ENCODE data around the gene CLCN7.
"Not testable (repeated sequence)": the region's sequence is repeated elsewhere in the genome, so short reads cannot be mapped to it uniquely, and the experiment has no call there.

Gene CLCN7

DNA sequence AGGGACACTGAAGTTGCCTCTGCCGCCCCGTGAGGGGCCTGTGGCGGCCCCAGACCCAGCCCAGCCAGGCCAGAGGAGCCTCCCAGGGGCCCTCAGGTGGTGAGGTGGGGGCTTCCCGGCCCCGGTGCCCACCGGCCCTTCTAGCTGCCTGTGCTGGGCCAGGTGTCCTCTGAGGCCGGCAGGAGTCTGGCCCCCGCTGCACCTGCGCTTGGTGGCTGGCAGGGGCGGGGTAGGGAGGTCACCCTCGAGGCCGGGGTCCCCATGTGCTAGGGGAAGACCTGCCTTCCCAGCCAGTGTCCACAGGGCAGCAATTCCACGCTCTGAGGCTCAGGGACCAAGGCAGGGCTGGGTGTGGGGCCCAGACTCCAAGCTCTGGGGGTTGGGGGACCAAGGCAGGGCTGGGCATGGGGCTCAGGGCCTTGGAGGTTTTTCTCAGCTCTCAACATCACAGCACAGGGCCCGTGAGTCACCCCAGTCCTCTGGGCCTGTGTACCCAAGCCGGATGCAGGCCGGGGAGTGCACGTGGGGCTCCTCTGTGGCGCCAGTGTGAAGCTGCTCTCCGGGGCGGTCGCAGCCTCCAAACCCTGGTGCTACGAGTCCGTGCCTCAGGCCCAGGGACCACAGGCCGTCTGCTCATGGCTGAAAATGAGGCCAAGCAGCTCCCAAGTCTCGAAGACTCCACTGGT lies 29.2 kb downstream of the CLCN7 start:
- H3K27ac ChIP-seq (ENCODE audit: low read depth in 2 of 2, low read length in 2 of 2): no peak overlapping the region
- H3K9me3 ChIP-seq (ENCODE audit: control insufficient read depth in 2 of 2, low read length in 2 of 2): no peaks in the 10 kb centered on the region
- peaks cover 12 to 14% of the 10 kb centered on the region in 2 donors for H3K36me3 ChIP-seq (ENCODE audit: control insufficient read depth in 2 of 2, insufficient read depth in 2 of 2, low read length in 2 of 2)
- H3K9ac ChIP-seq (ENCODE audit: low read depth in 1 of 2, low read length in 2 of 2): no peak overlapping the region
- H3K27me3 ChIP-seq (ENCODE audit: control insufficient read depth in 2 of 2, insufficient read depth in 2 of 2, low read length in 2 of 2): no peaks in the 10 kb centered on the region
- no peak overlapping the region for H3K4me3 ChIP-seq (ENCODE audit: low read length in 2 of 2)
- no peaks in the 10 kb centered on the region for H3K4me1 ChIP-seq (ENCODE audit: control insufficient read depth in 2 of 2, insufficient read depth in 2 of 2, low read length in 2 of 2)

- H3K4me3 ChIP-seq (ENCODE audit: low read length in 2 of 2): no peak overlapping the region
- no peak overlapping the region for H3K27ac ChIP-seq (ENCODE audit: low read depth in 2 of 2, low read length in 2 of 2)
- no peaks in the 10 kb centered on the region for H3K9me3 ChIP-seq (ENCODE audit: control insufficient read depth in 2 of 2, low read length in 2 of 2)
- H3K9ac ChIP-seq (ENCODE audit: low read depth in 1 of 2, low read length in 2 of 2): no peak overlapping the region
- peaks cover 10 to 14% of the 10 kb centered on the region in 2 donors for H3K36me3 ChIP-seq (ENCODE audit: control insufficient read depth in 2 of 2, insufficient read depth in 2 of 2, low read length in 2 of 2)
- no peaks in the 10 kb centered on the region for H3K4me1 ChIP-seq (ENCODE audit: control insufficient read depth in 2 of 2, insufficient read depth in 2 of 2, low read length in 2 of 2)
- no peaks in the 10 kb centered on the region for H3K27me3 ChIP-seq (ENCODE audit: control insufficient read depth in 2 of 2, insufficient read depth in 2 of 2, low read length in 2 of 2)
Measured at GRCh38 chr16:1444730-1445517, 29.9 kb downstream of the CLCN7 start.

DNA sequence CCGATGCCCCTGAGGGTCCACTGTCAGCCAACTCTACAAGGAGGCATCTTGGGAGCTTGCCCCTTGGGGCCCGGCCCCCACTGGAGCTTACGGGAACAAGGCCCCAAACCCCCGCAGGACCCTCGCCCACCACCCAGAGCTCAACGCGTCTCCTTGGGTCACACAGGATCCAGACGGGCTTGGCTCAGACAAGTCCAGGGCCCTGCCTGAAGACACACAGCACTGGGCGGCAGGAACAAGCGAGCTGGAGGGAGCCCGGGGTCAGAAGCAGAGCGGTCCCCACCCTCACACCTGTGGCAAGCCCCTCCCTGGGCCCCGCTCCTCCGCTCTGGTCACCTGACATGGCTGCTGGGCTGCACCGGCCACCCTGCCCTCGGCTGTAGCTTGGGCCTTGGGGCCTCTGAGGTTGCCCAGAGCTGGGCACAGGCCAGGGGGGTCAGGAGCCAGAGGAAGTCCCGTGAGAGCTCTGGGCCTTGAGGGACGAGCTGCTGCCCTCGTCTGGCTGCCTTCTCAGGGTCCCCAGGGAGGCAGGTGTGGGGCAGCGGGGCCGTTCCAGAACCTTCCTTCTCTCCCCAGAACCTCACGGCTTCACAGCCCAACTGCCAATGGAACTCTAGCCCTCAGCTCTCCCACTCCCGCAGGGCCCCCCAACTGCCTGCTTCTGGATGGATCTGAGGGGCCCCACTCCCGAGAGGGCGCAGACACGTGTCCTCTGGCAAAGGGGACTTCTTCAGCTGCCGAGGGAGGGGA lies 30.7 kb downstream of the CLCN7 start, which contains the start of gene CCDC154:
CCDC154 (minus strand) TSS at position 577 of the 750 bp plus-strand sequence; CDS start at position 343, 234 bp downstream.
- no peak within 1 kb of the TSS for H3K9ac ChIP-seq (ENCODE audit: low read depth in 1 of 2, low read length in 2 of 2)
- no peak within 1 kb of the TSS for H3K4me3 ChIP-seq (ENCODE audit: low read length in 2 of 2)
- H3K27me3 ChIP-seq (ENCODE audit: control insufficient read depth in 2 of 2, insufficient read depth in 2 of 2, low read length in 2 of 2): no peaks in the 10 kb centered on the region
- H3K9me3 ChIP-seq (ENCODE audit: control insufficient read depth in 2 of 2, low read length in 2 of 2): no peaks in the 10 kb centered on the region
- no peak within 1 kb of the TSS for H3K27ac ChIP-seq (ENCODE audit: low read depth in 2 of 2, low read length in 2 of 2)
- H3K36me3 ChIP-seq (ENCODE audit: control insufficient read depth in 2 of 2, insufficient read depth in 2 of 2, low read length in 2 of 2): peaks cover 9 to 10% of the 10 kb centered on the region in 2 donors
- H3K4me1 ChIP-seq (ENCODE audit: control insufficient read depth in 2 of 2, insufficient read depth in 2 of 2, low read length in 2 of 2): no peaks in the 10 kb centered on the region

GRCh38 chr16:1443403-1443973 lies 31.3 kb downstream of the CLCN7 start:
- H3K9ac ChIP-seq (ENCODE audit: low read depth in 1 of 2, low read length in 2 of 2): no peak overlapping the region
- peaks cover 9 to 10% of the 10 kb centered on the region in 2 donors for H3K36me3 ChIP-seq (ENCODE audit: control insufficient read depth in 2 of 2, insufficient read depth in 2 of 2, low read length in 2 of 2)
- H3K27ac ChIP-seq (ENCODE audit: low read depth in 2 of 2, low read length in 2 of 2): no peak overlapping the region
- H3K4me3 ChIP-seq (ENCODE audit: low read length in 2 of 2): no peak overlapping the region
- no peaks in the 10 kb centered on the region for H3K27me3 ChIP-seq (ENCODE audit: control insufficient read depth in 2 of 2, insufficient read depth in 2 of 2, low read length in 2 of 2)
- H3K4me1 ChIP-seq (ENCODE audit: control insufficient read depth in 2 of 2, insufficient read depth in 2 of 2, low read length in 2 of 2): no peaks in the 10 kb centered on the region
- no peaks in the 10 kb centered on the region for H3K9me3 ChIP-seq (ENCODE audit: control insufficient read depth in 2 of 2, low read length in 2 of 2)

DNA sequence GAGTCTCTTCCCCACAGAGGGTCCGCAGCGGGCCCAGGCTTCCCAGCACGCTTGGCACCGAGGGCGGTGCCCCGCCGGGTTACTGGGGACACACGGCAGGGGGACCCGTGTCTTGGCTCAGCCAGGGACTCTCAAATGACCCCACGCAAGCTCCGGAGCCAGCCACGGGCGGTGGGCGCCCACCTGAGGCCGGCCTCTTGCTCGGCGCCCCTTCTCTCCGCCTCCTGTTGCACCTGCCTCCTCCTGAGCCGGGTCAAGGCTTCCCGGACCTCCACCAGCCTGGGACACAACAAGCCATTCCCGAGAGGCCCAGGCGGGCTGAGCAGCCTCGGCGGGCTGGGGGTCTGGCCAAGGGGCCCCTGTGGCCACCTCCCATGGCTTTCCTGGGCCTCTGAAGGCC lies 32.1 kb downstream of the CLCN7 start:
- Histone ChIP-seq H3K27ac (ENCODE audit: low read depth in 2 of 2, low read length in 2 of 2) (no peak overlapping the region), H3K36me3 (ENCODE audit: control insufficient read depth in 2 of 2, insufficient read depth in 2 of 2, low read length in 2 of 2) (peaks cover under 1 to 4% of the 10 kb centered on the region in 2 donors), H3K9me3 (ENCODE audit: control insufficient read depth in 2 of 2, low read length in 2 of 2) (no peaks in the 10 kb centered on the region), H3K4me3 (ENCODE audit: low read length in 2 of 2) (no peak overlapping the region), H3K27me3 (ENCODE audit: control insufficient read depth in 2 of 2, insufficient read depth in 2 of 2, low read length in 2 of 2) (no peaks in the 10 kb centered on the region), H3K9ac (ENCODE audit: low read depth in 1 of 2, low read length in 2 of 2) (no peak overlapping the region), H3K4me1 (ENCODE audit: control insufficient read depth in 2 of 2, insufficient read depth in 2 of 2, low read length in 2 of 2) (no peaks in the 10 kb centered on the region)

- no peak overlapping the region for H3K9ac ChIP-seq (ENCODE audit: low read depth in 1 of 2, low read length in 2 of 2)
- H3K27me3 ChIP-seq (ENCODE audit: control insufficient read depth in 2 of 2, insufficient read depth in 2 of 2, low read length in 2 of 2): no peaks in the 10 kb centered on the region
- H3K9me3 ChIP-seq (ENCODE audit: control insufficient read depth in 2 of 2, low read length in 2 of 2): no peaks in the 10 kb centered on the region
- no peak overlapping the region for H3K4me3 ChIP-seq (ENCODE audit: low read length in 2 of 2)
- peaks cover 0 to 3% of the 10 kb centered on the region in 2 donors for H3K36me3 ChIP-seq (ENCODE audit: control insufficient read depth in 2 of 2, insufficient read depth in 2 of 2, low read length in 2 of 2)
- no peak overlapping the region for H3K27ac ChIP-seq (ENCODE audit: low read depth in 2 of 2, low read length in 2 of 2)
- no peaks in the 10 kb centered on the region for H3K4me1 ChIP-seq (ENCODE audit: control insufficient read depth in 2 of 2, insufficient read depth in 2 of 2, low read length in 2 of 2)
Measured at GRCh38 chr16:1441391-1441829, 33.4 kb downstream of the CLCN7 start.

DNA sequence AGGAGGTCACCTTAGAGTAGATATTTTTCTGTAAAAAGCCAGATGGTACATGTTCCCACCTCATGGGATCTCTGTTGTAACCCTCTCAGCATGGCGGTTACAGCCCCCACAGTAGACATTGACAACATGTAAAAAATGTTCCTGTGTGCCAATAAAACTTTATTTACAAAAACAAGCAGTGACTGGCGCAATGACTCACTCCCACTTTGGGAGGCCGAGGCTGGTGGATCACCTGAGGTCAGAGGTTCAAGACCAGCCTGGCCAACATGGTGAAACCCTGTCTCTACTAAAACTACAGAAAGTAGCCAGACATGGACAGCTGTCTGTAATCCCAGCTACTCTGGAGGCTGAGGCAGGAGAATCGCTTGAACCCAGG lies 35.1 kb downstream of the CLCN7 start:
- H3K4me3 ChIP-seq (ENCODE audit: low read length in 2 of 2); H3K4me1 ChIP-seq (ENCODE audit: control insufficient read depth in 2 of 2, insufficient read depth in 2 of 2, low read length in 2 of 2); H3K27ac ChIP-seq (ENCODE audit: low read depth in 2 of 2, low read length in 2 of 2); H3K27me3 ChIP-seq (ENCODE audit: control insufficient read depth in 2 of 2, insufficient read depth in 2 of 2, low read length in 2 of 2); H3K9me3 ChIP-seq (ENCODE audit: control insufficient read depth in 2 of 2, low read length in 2 of 2); H3K36me3 ChIP-seq (ENCODE audit: control insufficient read depth in 2 of 2, insufficient read depth in 2 of 2, low read length in 2 of 2); H3K9ac ChIP-seq (ENCODE audit: low read depth in 1 of 2, low read length in 2 of 2): not testable (repeated sequence)

DNA sequence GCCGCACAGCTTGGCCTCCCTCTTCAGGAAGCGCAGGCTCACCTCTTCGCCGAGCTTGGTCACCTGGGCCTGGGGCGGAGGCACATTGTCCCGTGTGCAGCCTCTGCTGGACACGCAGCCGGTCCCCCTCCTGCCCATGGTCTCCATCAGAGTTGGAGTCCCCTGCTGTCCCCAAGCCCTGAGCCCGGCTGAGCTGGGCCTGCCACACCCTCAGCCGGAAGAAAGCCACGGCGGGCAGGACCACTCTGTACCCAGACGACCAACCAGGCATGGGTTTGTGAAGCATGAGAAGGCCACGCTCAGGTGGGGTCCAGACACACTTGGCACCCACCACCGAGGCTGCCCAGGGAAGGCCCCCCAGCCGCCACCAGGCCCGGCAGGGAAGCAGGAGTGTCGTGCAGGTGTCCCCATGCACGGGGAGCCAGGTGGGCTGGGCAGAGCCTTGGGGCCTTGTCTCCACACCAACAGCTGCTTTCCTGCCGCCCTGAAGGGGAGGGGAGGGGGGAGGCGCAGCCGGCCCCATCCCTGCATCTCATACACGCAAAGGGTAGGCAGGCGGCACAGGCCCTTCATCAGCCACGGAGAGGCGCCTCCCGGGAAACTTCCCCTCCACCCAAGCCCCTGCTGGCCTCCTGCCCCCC lies 35.6 kb downstream of the CLCN7 start:
- Histone ChIP-seq H3K4me1 (ENCODE audit: control insufficient read depth in 2 of 2, insufficient read depth in 2 of 2, low read length in 2 of 2) (no peaks in the 10 kb centered on the region), H3K9me3 (ENCODE audit: control insufficient read depth in 2 of 2, low read length in 2 of 2) (no peaks in the 10 kb centered on the region), H3K27me3 (ENCODE audit: control insufficient read depth in 2 of 2, insufficient read depth in 2 of 2, low read length in 2 of 2) (no peaks in the 10 kb centered on the region)

DNA sequence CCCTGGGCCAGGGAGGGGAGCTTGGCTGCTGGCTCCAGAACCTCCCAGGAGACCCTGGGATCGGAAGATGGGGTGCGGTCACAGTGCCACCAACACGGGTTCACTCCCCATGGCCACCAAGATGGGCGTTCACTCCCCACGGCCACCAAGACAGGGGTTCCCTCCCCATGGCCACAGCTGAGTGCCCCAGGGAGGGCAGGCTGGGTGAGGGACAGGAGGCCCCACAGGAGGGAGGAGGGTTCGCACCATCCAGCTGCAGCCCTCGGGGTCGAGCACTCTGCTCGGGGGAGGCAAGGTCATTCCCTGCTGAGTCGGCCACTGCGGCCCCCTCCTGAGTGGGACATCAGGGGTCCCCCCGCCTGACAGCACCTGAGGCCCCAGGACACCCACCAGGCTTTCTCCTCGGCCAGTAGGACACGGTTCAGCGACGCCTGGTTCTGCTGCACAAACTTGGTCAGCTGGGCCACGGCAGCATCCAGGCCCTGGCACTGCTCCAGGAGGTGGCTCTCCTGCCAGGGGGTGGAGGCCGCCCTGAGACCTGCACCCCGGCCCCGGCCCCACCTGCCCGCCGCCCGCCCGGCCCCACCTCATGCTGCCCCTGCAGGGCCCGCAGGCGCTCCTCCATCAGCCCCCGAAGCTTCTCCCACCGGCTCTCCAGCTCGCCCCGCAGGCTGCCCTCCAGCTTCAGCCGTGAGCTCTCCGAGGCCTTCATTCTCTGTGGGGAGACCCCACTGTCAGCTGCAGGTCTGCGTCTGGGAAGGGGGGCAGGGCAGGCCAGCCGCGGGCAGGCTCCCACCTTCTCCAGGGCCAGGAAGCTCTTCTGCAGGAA lies 36.4 kb downstream of the CLCN7 start:
- Histone ChIP-seq H3K36me3 (ENCODE audit: control insufficient read depth in 2 of 2, insufficient read depth in 2 of 2, low read length in 2 of 2) (no peaks in the 10 kb centered on the region), H3K9me3 (ENCODE audit: control insufficient read depth in 2 of 2, low read length in 2 of 2) (no peaks in the 10 kb centered on the region), H3K4me1 (ENCODE audit: control insufficient read depth in 2 of 2, insufficient read depth in 2 of 2, low read length in 2 of 2) (no peaks in the 10 kb centered on the region), H3K27me3 (ENCODE audit: control insufficient read depth in 2 of 2, insufficient read depth in 2 of 2, low read length in 2 of 2) (no peaks in the 10 kb centered on the region), H3K9ac (ENCODE audit: low read depth in 1 of 2, low read length in 2 of 2) (no peak overlapping the region), H3K27ac (ENCODE audit: low read depth in 2 of 2, low read length in 2 of 2) (no peak overlapping the region), H3K4me3 (ENCODE audit: low read length in 2 of 2) (no peak overlapping the region)

More for the DNA sequence above, 35.6 kb downstream of the CLCN7 start:
- H3K36me3 ChIP-seq (ENCODE audit: control insufficient read depth in 2 of 2, insufficient read depth in 2 of 2, low read length in 2 of 2): no peaks in the 10 kb centered on the region
- H3K27ac ChIP-seq (ENCODE audit: low read depth in 2 of 2, low read length in 2 of 2): no peak overlapping the region
- no peak overlapping the region for H3K9ac ChIP-seq (ENCODE audit: low read depth in 1 of 2, low read length in 2 of 2)
- H3K4me3 ChIP-seq (ENCODE audit: low read length in 2 of 2): no peak overlapping the region
